HepG2 (cell line): ENCODE data around the gene GPR119. TPM values are rescaled to one million over a fixed set of nuclear protein-coding genes. Genes with fewer than 3 reads are reported as not detected.

ENCODE experiments used
- ASH2L ChIP-seq: fragments of 300-600, 200-600 bp; sonication (generic); IDR thresholded peaks from 2 replicates; pipeline ENCODE4 v1.7.0; 2017; ENCODE audit warnings: low read depth, mild to moderate bottlenecking, moderate library complexity, mixed read lengths, low read length; ENCODE audit not compliant: insufficient read length
- ZBTB8A ChIP-seq: sonication (generic); formaldehyde crosslinking; IDR thresholded peaks from 2 replicates; pipeline ENCODE4 v1.4.0; 2020; ENCODE audit warnings: mild to moderate bottlenecking, low read depth, missing genetic modification reagents, borderline replicate concordance
- ZNF441 ChIP-seq: sonication (generic); formaldehyde crosslinking; IDR thresholded peaks from 2 replicates; pipeline ENCODE4 v1.7.0; 2021; ENCODE audit warnings: missing genetic modification reagents, borderline replicate concordance
- ZNF781 ChIP-seq: sonication (generic); formaldehyde crosslinking; IDR thresholded peaks from 2 replicates; pipeline ENCODE4 v1.5.1; 2020; ENCODE audit warnings: borderline replicate concordance, mild to moderate bottlenecking, missing genetic modification reagents; ENCODE audit errors: not compliant biosample characterization
- ZSCAN22 ChIP-seq: sonication (generic); formaldehyde crosslinking; IDR thresholded peaks from 2 replicates; pipeline ENCODE4 v1.4.0; 2020; ENCODE audit warnings: mild to moderate bottlenecking, missing genetic modification reagents
- polyA plus RNA-seq, 8 experiments: library from polyadenylated mRNA; depleted of rRNA in 3 of 8; stranded (reverse) in 7 of 8; unstranded in 1 of 8; fragments of >200 nt; fragmentation: Illumina TruSeq in 4 of 8; extraction: Trizol in 4 of 8; gene quantifications; 2 replicates each; pipeline versions ENCODE4 v1.2.1 to v1.2.3, GENCODE V29; 2011 to 2016; ENCODE audit warnings: low read depth in 4 of 8, missing spikeins in 1 of 8, mixed read lengths in 1 of 8; ENCODE audit not compliant: insufficient read depth in 1 of 8
- total RNA-seq, 5 experiments: library from RNA; depleted of rRNA; stranded (reverse); fragments of >200 nt; fragmentation: Illumina TruSeq; extraction: Trizol; gene quantifications; 2 replicates each; pipeline ENCODE4 v1.2.3, GENCODE V29; 2016; ENCODE audit warnings: low read depth in 1 of 5

GPR119 gene
- total and polyA plus RNA-seq, 2 of the 13 experiments (the other 11 are each of a cell fraction or from before 2014, with no cell fraction given) = 2.6 to 5.5 TPM

DNA sequence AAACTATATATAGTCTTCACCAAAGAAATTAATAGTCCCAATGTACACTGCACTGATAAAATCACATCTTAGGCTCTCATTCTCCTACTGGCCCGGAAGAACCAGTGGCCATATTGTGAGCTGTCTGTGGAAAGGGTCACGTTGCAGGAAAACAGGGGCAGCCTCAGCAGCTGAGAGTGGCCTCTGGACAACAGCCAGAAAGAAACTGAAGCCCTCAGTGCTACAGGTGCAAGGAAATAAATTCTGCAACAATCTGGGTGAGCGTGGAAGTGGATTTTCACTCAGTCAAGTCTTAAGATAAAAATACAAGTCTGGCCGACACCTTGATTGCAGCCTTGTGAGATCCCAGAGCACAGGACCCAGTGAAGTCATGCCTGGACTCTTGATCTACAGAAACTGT lies 48.9 kb downstream of the GPR119 start (continued):
- TF ChIP-seq ZSCAN22 (CRISPR knock-in tag) (no peak), ZBTB8A (CRISPR knock-in tag) (no peak), ZNF781 (CRISPR knock-in tag) (no peak), ASH2L (no peak), ZNF441 (CRISPR knock-in tag) (no peak)

Other genes starting within 250 kb of the GPR119 start
- 46.9 and 69.3 TPM in 2 replicates for gene AIFM1, start 219.8 kb downstream of the GPR119 start, total RNA-seq (2016; rRNA removed; fragmentation: Illumina TruSeq; extraction: Trizol)
- gene AIFM1, start 219.8 kb downstream of the GPR119 start, polyA plus RNA-seq (2011; rRNA removed) = 35.0 and 42.8 TPM in 2 replicates
- gene RAB33A, start 213.7 kb downstream of the GPR119 start, total RNA-seq (2016; rRNA removed; fragmentation: Illumina TruSeq; extraction: Trizol) = not detected in 2 replicates
- 0.18 and 0.26 TPM in 2 replicates for gene RAB33A, start 213.7 kb downstream of the GPR119 start, polyA plus RNA-seq (2011; rRNA removed)
- gene ZNF280C, start 116.8 kb downstream of the GPR119 start, total RNA-seq (2016; rRNA removed; fragmentation: Illumina TruSeq; extraction: Trizol) = 3.3 and 5.4 TPM in 2 replicates
- 2.7 and 3.0 TPM in 2 replicates for gene ZNF280C, start 116.8 kb downstream of the GPR119 start, polyA plus RNA-seq (2011; rRNA removed)
- gene SLC25A14, start 45.8 kb downstream of the GPR119 start, total RNA-seq (2016; rRNA removed; fragmentation: Illumina TruSeq; extraction: Trizol) = 7.4 and 14.0 TPM in 2 replicates
- gene SLC25A14, start 45.8 kb downstream of the GPR119 start, polyA plus RNA-seq (2011; rRNA removed) = 12.8 and 15.6 TPM in 2 replicates
- gene RBMX2, start 16.3 kb upstream of the GPR119 start, total RNA-seq (2016; rRNA removed; fragmentation: Illumina TruSeq; extraction: Trizol) = 24.4 and 29.2 TPM in 2 replicates
- gene RBMX2, start 16.3 kb upstream of the GPR119 start, polyA plus RNA-seq (2011; rRNA removed) = 10.6 and 13.9 TPM in 2 replicates